ENCODE results near the gene KLHDC8A. TPM values are rescaled to one million over a fixed set of nuclear protein-coding genes. Genes with fewer than 3 reads are reported as not detected.
"Not testable (repeated sequence)": the region's sequence is repeated elsewhere in the genome, so short reads cannot be mapped to it uniquely, and the experiment has no call there.

KLHDC8A gene
- total RNA-seq, 2 experiments from 2014 or later, result not detected

- peak overlapping the region; percentile 57 for H3K27ac Mint-ChIP-seq
- peaks cover 34% of the 10 kb centered on the region for H3K36me3 Mint-ChIP-seq (ENCODE audit: low read depth)
- H3K27me3 ChIP-seq (ENCODE audit: control insufficient read depth in 1 of 2, insufficient read depth in 2 of 2, low read length in 2 of 2), result no peaks in the 10 kb centered on the region
- H3K4me3 Mint-ChIP-seq, result no peak overlapping the region
- no peak for TF ChIP-seq CTCF (IDR thresholded peaks at IDR 0.05)
- H3K27me3 Mint-ChIP-seq, result no peaks in the 10 kb centered on the region
- H3K9me3 ChIP-seq (ENCODE audit: control insufficient read depth in 1 of 2, insufficient read depth in 1 of 2, low read length in 2 of 2), result no peaks in the 10 kb centered on the region
- H3K4me1 ChIP-seq (ENCODE audit: insufficient read depth, low read length), result peaks cover 36% of the 10 kb centered on the region
- ChIA-PET POLR2A (interaction anchor here (0.7 to 11.7 kb wide), 6 partner anchors 13 to 27 kb away, joined by 3 to 158 read pairs (median 4); no protein-coding TSS in a partner anchor), CTCF (interaction anchor here (1.1 to 1.9 kb wide), 2 partner anchors 14 to 27 kb away, joined by 5 to 9 read pairs; no protein-coding TSS in a partner anchor)
- DNase-seq (no peak), ATAC-seq (ENCODE audit: poor library complexity) (no peak)
- intact Hi-C loops (cut with DNase I, micrococcal nuclease), result no loop called here
- H3K9me3 Mint-ChIP-seq, result no peaks in the 10 kb centered on the region
- peaks cover 36% of the 10 kb centered on the region for H3K36me3 ChIP-seq (ENCODE audit: insufficient read depth, low read length)
- no peak overlapping the region for H3K27ac ChIP-seq (ENCODE audit: low read depth in 1 of 2, low read length in 2 of 2)
- peaks cover 64% of the 10 kb centered on the region for H3K4me1 Mint-ChIP-seq (ENCODE audit: low read depth)
- H3K4me3 ChIP-seq (ENCODE audit: low read length), result no peak overlapping the region
Measured at GRCh38 chr1:205300149-205300548, 56.6 kb downstream of the KLHDC8A start.

- ATAC-seq (ENCODE audit: poor library complexity), result no peak
- Histone ChIP-seq H3K36me3 (ENCODE audit: insufficient read depth, low read length) (peaks cover 18% of the 10 kb centered on the region), H3K27ac (ENCODE audit: low read depth in 1 of 2, low read length in 2 of 2) (no peak overlapping the region), H3K4me3 (ENCODE audit: low read length) (no peak overlapping the region), H3K9me3 (ENCODE audit: control insufficient read depth in 1 of 2, insufficient read depth in 1 of 2, low read length in 2 of 2) (no peaks in the 10 kb centered on the region), H3K27me3 (ENCODE audit: control insufficient read depth in 1 of 2, insufficient read depth in 2 of 2, low read length in 2 of 2) (no peaks in the 10 kb centered on the region), H3K4me1 (ENCODE audit: insufficient read depth, low read length) (peaks cover 49% of the 10 kb centered on the region)
- intact Hi-C loops (cut with DNase I, micrococcal nuclease), result no loop called here
- peaks cover 20% of the 10 kb centered on the region for H3K36me3 Mint-ChIP-seq (ENCODE audit: low read depth)
- ChIA-PET POLR2A (interaction anchor here (0.8 to 11.7 kb wide), 7 partner anchors 11 to 27 kb away, joined by 3 to 158 read pairs (median 6); partner anchors contain the start of gene NUAK2), CTCF (interaction anchor here (0.7 to 1.9 kb wide), 4 partner anchors 23 to 25 kb away, joined by 3 to 10 read pairs (median 3); partner anchors contain the start of gene NUAK2)
- no peak for DNase-seq
- no peaks in the 10 kb centered on the region for H3K9me3 Mint-ChIP-seq
- no peak overlapping the region for H3K4me3 Mint-ChIP-seq
- no peaks in the 10 kb centered on the region for H3K27me3 Mint-ChIP-seq
- peak overlapping the region; percentile 77 for H3K27ac Mint-ChIP-seq
- no peak for TF ChIP-seq CTCF (IDR thresholded peaks at IDR 0.05)
- H3K4me1 Mint-ChIP-seq (ENCODE audit: low read depth), result peaks cover 70% of the 10 kb centered on the region
Measured at GRCh38 chr1:205298191-205298994, 58.3 kb downstream of the KLHDC8A start.

GRCh38 chr1:205297546-205298177, 59.1 kb downstream of the KLHDC8A start:
- peaks cover 20% of the 10 kb centered on the region for H3K36me3 Mint-ChIP-seq (ENCODE audit: low read depth)
- H3K9me3 Mint-ChIP-seq; intact Hi-C loops (cut with DNase I, micrococcal nuclease); H3K4me3 Mint-ChIP-seq; H3K27me3 ChIP-seq (ENCODE audit: control insufficient read depth in 1 of 2, insufficient read depth in 2 of 2, low read length in 2 of 2); DNase-seq; ATAC-seq (ENCODE audit: poor library complexity); H3K27me3 Mint-ChIP-seq; H3K9me3 ChIP-seq (ENCODE audit: control insufficient read depth in 1 of 2, insufficient read depth in 1 of 2, low read length in 2 of 2); H3K4me3 ChIP-seq (ENCODE audit: low read length): not testable (repeated sequence)
- peak overlapping the region in 1 of 2 donors; percentile 5 for H3K27ac ChIP-seq (ENCODE audit: low read depth in 1 of 2, low read length in 2 of 2)
- H3K27ac Mint-ChIP-seq, result peak overlapping the region; percentile 77
- peaks cover 11% of the 10 kb centered on the region for H3K36me3 ChIP-seq (ENCODE audit: insufficient read depth, low read length)
- ChIA-PET POLR2A (interaction anchor here (0.8 to 11.7 kb wide), 8 partner anchors 11 to 24 kb away, joined by 3 to 158 read pairs (median 5); partner anchors contain the start of gene NUAK2), CTCF (interaction anchor here (1.3 to 2.1 kb wide), 3 partner anchors 23 to 24 kb away, joined by 3 to 10 read pairs (median 5); partner anchors contain the start of gene NUAK2)
- H3K4me1 Mint-ChIP-seq (ENCODE audit: low read depth), result peaks cover 78% of the 10 kb centered on the region
- peaks cover 49% of the 10 kb centered on the region for H3K4me1 ChIP-seq (ENCODE audit: insufficient read depth, low read length)
